ENCODE data around the gene KCNK2. TPM values are rescaled to one million over a fixed set of nuclear protein-coding genes. Genes with fewer than 3 reads are reported as not detected.

KCNK2 gene
- total RNA-seq, 1 donor from 2014 or later = 4.8 TPM

DNA sequence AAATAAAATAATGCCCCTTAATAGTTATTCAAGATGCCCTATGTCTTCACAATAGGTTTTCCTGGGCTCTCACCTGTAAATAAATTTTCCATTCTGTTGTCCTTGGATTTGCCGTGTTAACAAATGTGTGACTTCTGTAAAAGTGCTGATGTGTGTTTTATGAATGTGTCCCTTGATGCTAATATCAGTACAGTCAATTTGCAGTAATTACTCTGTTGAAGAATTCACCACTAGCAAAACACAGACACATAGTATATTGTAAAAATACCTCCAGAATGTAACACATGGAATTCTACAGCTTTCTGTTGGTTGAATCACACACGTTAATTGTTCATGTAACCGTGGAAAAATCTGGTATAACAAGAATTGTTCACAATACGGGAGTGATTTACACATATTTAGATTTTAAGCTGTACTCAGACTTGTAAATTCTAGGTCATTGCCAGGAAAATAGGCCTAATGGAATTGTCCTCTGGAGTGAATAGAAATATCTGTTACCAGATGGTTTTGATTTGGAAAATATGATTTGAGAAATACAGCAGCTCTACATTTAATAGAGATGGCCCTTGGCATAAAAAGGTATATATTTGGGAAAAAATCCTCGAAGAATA lies 36.7 kb upstream of the KCNK2 start:
- H3K27ac Mint-ChIP-seq (ENCODE audit: unreplicated experiment) = no peak overlapping the region
- TF ChIP-seq, protein P1, sequence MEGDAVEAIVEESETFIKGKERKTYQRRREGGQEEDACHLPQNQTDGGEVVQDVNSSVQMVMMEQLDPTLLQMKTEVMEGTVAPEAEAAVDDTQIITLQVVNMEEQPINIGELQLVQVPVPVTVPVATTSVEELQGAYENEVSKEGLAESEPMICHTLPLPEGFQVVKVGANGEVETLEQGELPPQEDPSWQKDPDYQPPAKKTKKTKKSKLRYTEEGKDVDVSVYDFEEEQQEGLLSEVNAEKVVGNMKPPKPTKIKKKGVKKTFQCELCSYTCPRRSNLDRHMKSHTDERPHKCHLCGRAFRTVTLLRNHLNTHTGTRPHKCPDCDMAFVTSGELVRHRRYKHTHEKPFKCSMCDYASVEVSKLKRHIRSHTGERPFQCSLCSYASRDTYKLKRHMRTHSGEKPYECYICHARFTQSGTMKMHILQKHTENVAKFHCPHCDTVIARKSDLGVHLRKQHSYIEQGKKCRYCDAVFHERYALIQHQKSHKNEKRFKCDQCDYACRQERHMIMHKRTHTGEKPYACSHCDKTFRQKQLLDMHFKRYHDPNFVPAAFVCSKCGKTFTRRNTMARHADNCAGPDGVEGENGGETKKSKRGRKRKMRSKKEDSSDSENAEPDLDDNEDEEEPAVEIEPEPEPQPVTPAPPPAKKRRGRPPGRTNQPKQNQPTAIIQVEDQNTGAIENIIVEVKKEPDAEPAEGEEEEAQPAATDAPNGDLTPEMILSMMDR (conservative IDR thresholded peaks at IDR 0.05) = no peak
- no peaks in the 10 kb centered on the region for H3K27me3 Mint-ChIP-seq (ENCODE audit: low read depth)

DNA sequence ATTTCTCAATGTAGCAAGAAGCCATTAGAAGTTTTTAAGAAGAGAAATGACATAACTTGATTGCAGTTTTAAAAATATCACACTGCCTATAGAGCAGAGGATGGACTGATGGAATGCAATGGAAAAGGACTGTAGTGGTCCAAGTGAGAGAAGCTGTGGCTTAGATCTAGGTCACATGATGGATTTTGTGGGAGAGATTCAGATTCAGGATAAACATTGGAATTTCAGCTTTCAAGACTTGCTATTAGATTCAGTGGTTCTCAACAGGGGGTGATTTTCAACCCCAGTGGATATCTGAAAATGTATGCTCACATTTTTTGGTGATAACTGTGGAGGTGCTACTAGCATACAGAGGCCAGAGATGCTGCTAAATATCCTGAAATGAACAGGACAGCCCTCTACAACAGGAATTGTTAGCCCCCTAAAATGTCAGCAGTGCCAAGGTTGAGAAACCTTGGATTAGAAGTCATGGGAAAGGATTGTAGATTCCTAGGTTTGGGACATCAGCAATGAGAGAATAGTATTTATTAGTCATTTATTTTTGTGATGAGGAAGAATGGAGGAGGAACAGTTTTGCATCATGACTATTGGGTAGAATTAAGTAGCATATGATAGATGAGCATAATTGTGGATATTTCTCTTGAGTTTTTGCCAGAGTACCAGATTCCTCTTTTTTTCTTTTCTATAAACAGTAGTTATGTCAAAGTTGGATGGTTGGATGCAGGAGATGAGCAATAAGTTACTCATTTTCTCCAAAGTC lies 30.1 kb upstream of the KCNK2 start:
- Mint-ChIP-seq H3K27ac (ENCODE audit: unreplicated experiment) (no peak overlapping the region), H3K9me3 (no peaks in the 10 kb centered on the region), H3K4me1 (peaks cover 16% of the 10 kb centered on the region), H3K27me3 (ENCODE audit: low read depth) (no peaks in the 10 kb centered on the region), H3K4me3 (no peak overlapping the region), H3K36me3 (ENCODE audit: low read depth) (no peaks in the 10 kb centered on the region)
- DNase-seq (ENCODE audit: low read depth, low spot score) = no peak
- TF ChIP-seq, protein P1 (conservative IDR thresholded peaks at IDR 0.05) = no peak

More for the DNA sequence above, 36.7 kb upstream of the KCNK2 start:
- H3K4me1 Mint-ChIP-seq = no peaks in the 10 kb centered on the region
- no peak for DNase-seq (ENCODE audit: low read depth, low spot score)
- no peak overlapping the region for H3K4me3 Mint-ChIP-seq
- peaks cover 5% of the 10 kb centered on the region for H3K9me3 Mint-ChIP-seq
- H3K36me3 Mint-ChIP-seq (ENCODE audit: low read depth) = no peaks in the 10 kb centered on the region

DNA sequence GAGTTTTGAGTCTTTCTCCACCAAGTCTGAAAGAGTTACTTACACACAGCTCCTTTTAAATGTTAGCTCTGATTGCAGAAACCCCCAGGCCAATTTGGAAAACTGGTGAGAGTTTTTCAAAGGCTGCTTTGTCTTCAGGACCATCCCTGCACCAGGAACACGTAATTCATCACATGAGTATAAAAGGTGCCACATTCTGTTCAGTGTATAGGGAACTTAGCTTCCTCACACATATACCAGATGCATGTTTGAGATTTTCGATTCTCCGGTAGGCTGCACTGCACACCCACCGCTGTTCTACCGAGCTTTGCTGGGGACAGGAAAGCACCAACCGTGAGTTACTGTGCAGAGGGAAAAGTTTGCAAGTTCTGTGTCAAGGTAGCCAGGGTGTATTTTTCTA lies 28.3 kb upstream of the KCNK2 start:
- Mint-ChIP-seq H3K27me3 (ENCODE audit: low read depth) (no peaks in the 10 kb centered on the region), H3K36me3 (ENCODE audit: low read depth) (no peaks in the 10 kb centered on the region), H3K9me3 (no peaks in the 10 kb centered on the region), H3K4me1 (peaks cover 24% of the 10 kb centered on the region), H3K27ac (ENCODE audit: unreplicated experiment) (no peak overlapping the region), H3K4me3 (no peak overlapping the region)
- TF ChIP-seq, protein P1 (conservative IDR thresholded peaks at IDR 0.05) = no peak
- DNase-seq (ENCODE audit: low read depth, low spot score) = no peak

DNA sequence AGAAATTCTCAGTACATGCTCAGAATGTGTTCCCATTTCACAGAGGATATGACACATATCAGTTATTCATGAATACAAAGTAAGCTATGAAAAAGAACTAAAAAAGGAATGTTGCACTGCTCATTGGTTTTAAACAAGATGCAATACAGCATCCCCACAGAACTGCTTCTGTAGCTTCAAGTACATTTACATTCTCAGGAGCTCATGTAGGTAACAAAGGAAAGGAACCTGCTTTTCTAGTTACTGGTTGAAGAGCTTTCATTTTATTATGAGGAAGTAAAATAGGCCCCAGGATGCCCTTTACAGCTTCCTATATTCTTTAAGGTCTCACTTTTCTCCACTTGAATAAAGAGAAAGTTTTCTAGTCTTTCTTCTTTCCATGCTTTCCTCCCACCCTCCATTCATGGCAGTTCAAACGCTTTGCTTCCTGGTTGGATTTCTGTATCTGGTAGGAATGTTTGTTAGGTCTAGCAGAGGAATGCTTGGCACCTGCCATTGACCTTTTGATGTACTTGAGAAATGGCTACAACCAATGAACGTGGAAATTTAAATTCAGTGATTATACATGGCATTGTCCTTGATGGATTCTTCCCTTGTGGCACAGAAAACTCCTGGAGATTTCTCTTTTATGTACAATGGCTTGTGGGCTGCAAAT lies 27.1 kb upstream of the KCNK2 start:
- Mint-ChIP-seq H3K4me3 (no peak overlapping the region), H3K27me3 (ENCODE audit: low read depth) (no peaks in the 10 kb centered on the region)

DNA sequence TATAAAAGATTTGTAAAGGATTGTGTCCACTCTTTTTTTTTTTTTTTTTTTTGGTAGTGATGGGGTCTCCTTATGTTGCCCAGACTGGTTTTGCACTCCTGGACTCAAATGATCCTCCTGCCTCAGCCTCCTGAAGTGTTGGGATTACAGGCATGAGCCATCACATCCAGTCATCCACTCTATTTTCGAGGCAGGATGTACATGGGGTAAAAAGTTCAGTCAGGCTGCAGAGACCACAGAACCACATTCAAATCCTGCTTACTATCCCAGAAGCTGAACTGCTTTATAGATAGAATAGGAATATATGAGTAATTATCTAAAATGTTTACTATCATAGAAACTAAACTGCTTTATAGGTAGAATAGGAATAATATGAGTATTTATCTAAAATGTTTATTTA lies 26.0 kb upstream of the KCNK2 start:
- Mint-ChIP-seq H3K4me1 (peaks cover 24% of the 10 kb centered on the region), H3K27ac (ENCODE audit: unreplicated experiment) (no peak overlapping the region), H3K4me3 (no peak overlapping the region), H3K27me3 (ENCODE audit: low read depth) (no peaks in the 10 kb centered on the region), H3K9me3 (no peaks in the 10 kb centered on the region), H3K36me3 (ENCODE audit: low read depth) (no peaks in the 10 kb centered on the region)
- no peak for DNase-seq (ENCODE audit: low read depth, low spot score)
- TF ChIP-seq, protein P1 (conservative IDR thresholded peaks at IDR 0.05) = no peak

More for the DNA sequence above, 27.1 kb upstream of the KCNK2 start:
- Mint-ChIP-seq H3K36me3 (ENCODE audit: low read depth) (no peaks in the 10 kb centered on the region), H3K27ac (ENCODE audit: unreplicated experiment) (no peak overlapping the region), H3K9me3 (no peaks in the 10 kb centered on the region), H3K4me1 (peaks cover 24% of the 10 kb centered on the region)
- TF ChIP-seq, protein P1 (conservative IDR thresholded peaks at IDR 0.05) = no peak
- no peak for DNase-seq (ENCODE audit: low read depth, low spot score)

All from neural crest cell (in vitro differentiated cells).